Lower leg skin (tissue), 3 donors: ENCODE measurements around the gene PODN.

Experiments
- POLR2A ChIP-seq, 2 donors: fragments of 450-650 bp; IDR thresholded peaks; one replicate each; pipeline ENCODE4 v1.6.1; 2016 to 2017; ENCODE audit warnings: antibody characterized with exemption in 2 of 2, mild to moderate bottlenecking in 1 of 2, moderate library complexity in 1 of 2
- TF ChIP-seq, protein P1 (sequence below), 3 donors: fragments of 450-650 bp; IDR thresholded peaks; one replicate each; pipeline ENCODE4 v1.5.1; 2016; ENCODE audit warnings: antibody characterized with exemption in 3 of 3, mild to moderate bottlenecking in 3 of 3, moderate library complexity in 2 of 3

DNA sequence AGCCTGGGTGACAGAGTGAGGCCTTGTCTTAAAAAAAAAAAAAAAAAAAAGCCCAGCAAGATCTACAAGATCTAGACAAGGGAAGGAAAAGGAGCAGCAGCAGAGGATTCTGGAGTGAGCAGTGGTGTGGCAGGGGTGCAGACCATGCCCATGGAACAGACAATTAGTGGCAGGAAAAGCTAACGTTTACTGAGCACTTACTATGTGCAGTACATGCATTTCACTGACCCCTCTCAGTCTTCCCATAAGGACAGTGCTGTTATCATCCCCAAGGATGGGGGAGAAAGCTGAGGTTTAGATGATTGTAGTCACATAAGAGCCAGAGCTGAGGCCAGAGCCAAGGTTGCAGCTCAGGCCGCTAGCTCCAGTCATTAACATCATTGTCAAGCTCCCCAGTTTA, 5.9 kb downstream of the PODN start:
- TF ChIP-seq, protein P1, sequence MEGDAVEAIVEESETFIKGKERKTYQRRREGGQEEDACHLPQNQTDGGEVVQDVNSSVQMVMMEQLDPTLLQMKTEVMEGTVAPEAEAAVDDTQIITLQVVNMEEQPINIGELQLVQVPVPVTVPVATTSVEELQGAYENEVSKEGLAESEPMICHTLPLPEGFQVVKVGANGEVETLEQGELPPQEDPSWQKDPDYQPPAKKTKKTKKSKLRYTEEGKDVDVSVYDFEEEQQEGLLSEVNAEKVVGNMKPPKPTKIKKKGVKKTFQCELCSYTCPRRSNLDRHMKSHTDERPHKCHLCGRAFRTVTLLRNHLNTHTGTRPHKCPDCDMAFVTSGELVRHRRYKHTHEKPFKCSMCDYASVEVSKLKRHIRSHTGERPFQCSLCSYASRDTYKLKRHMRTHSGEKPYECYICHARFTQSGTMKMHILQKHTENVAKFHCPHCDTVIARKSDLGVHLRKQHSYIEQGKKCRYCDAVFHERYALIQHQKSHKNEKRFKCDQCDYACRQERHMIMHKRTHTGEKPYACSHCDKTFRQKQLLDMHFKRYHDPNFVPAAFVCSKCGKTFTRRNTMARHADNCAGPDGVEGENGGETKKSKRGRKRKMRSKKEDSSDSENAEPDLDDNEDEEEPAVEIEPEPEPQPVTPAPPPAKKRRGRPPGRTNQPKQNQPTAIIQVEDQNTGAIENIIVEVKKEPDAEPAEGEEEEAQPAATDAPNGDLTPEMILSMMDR (IDR thresholded peaks at IDR 0.05) = no peak
- TF ChIP-seq POLR2A (IDR thresholded peaks at IDR 0.05) = no peak
